ENCODE data around the gene ASPG. TPM values are rescaled to one million over a fixed set of nuclear protein-coding genes. Genes with fewer than 3 reads are reported as not detected.

Gene ASPG
- total and polyA plus RNA-seq, 2 of the 13 experiments (the other 11 are each of a cell fraction or from before 2014, with no cell fraction given): not detected

GRCh38 chr14:104036212-104036611 lies 49.3 kb upstream of the ASPG start (continued):
- TF ChIP-seq ZBTB20 (CRISPR knock-in tag; IDR thresholded peaks at IDR 0.05; ENCODE audit: borderline replicate concordance, low read depth): no peak
- TF ChIP-seq CHD2 (IDR thresholded peaks at IDR 0.05; ENCODE audit: low read depth, low read length): no peak
- no peak for TF ChIP-seq HNF4G (IDR thresholded peaks at IDR 0.05; ENCODE audit: borderline replicate concordance, low read depth, low read length)
- no peak for TF ChIP-seq HNF4G (CRISPR knock-in tag; IDR thresholded peaks at IDR 0.05; ENCODE audit: borderline replicate concordance, low read depth)

- H3K27ac ChIP-seq (ENCODE audit: extremely low read length, insufficient read depth, low read length): no peak overlapping the region
- no peaks in the 10 kb centered on the region for H3K4me1 ChIP-seq (ENCODE audit: insufficient read depth, low read length)
- no peaks in the 10 kb centered on the region for H3K9me3 ChIP-seq (ENCODE audit: low read length)
- 61% methylated on average over 13 of the region's 14 CpGs for WGBS (ENCODE audit: low lambda C conversion rate)
- ChIA-PET POLR2A (no interaction called here), CTCF (ENCODE audit: low intra/inter-chr PET ratio, low total read pairs) (no interaction called here)
- no TSS peak for BruUV-seq (replicated peaks)
- no peaks in the 10 kb centered on the region for H3K36me3 ChIP-seq (replicated peaks in 1 of 2; ENCODE audit: control insufficient read depth in 1 of 2, insufficient read depth in 2 of 2, low read length in 2 of 2)
- DNase-seq (ENCODE audit: low spot score) (no peak), FAIRE-seq (no peak), ATAC-seq (no peak)
- H4K20me1 ChIP-seq (ENCODE audit: insufficient read depth, low read length): no peaks in the 10 kb centered on the region
- TF ChIP-seq, protein P1, sequence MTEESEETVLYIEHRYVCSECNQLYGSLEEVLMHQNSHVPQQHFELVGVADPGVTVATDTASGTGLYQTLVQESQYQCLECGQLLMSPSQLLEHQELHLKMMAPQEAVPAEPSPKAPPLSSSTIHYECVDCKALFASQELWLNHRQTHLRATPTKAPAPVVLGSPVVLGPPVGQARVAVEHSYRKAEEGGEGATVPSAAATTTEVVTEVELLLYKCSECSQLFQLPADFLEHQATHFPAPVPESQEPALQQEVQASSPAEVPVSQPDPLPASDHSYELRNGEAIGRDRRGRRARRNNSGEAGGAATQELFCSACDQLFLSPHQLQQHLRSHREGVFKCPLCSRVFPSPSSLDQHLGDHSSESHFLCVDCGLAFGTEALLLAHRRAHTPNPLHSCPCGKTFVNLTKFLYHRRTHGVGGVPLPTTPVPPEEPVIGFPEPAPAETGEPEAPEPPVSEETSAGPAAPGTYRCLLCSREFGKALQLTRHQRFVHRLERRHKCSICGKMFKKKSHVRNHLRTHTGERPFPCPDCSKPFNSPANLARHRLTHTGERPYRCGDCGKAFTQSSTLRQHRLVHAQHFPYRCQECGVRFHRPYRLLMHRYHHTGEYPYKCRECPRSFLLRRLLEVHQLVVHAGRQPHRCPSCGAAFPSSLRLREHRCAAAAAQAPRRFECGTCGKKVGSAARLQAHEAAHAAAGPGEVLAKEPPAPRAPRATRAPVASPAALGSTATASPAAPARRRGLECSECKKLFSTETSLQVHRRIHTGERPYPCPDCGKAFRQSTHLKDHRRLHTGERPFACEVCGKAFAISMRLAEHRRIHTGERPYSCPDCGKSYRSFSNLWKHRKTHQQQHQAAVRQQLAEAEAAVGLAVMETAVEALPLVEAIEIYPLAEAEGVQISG (CRISPR knock-in tag; IDR thresholded peaks at IDR 0.05): no peak
- TF ChIP-seq ZNF12 (CRISPR knock-in tag; IDR thresholded peaks at IDR 0.05) (no peak), CBX5 (CRISPR knock-in tag; IDR thresholded peaks at IDR 0.05; ENCODE audit: borderline replicate concordance) (no peak), CREBL2 (CRISPR knock-in tag; IDR thresholded peaks at IDR 0.05; ENCODE audit: borderline replicate concordance) (no peak), MAFK (conservative IDR thresholded peaks at IDR 0.05 in 1 of 2, IDR thresholded peaks at IDR 0.05 in 1 of 2; ENCODE audit: low read length in 2 of 2) (no peak), ZNF263 (CRISPR knock-in tag; IDR thresholded peaks at IDR 0.05) (no peak), MED8 (CRISPR knock-in tag; IDR thresholded peaks at IDR 0.05; ENCODE audit: insufficient replicate concordance) (no peak), SRSF9 (IDR thresholded peaks at IDR 0.05; ENCODE audit: borderline replicate concordance, insufficient read depth, low read depth, low read length, poor library complexity, severe bottlenecking) (no peak)
- TF ChIP-seq, protein P2, sequence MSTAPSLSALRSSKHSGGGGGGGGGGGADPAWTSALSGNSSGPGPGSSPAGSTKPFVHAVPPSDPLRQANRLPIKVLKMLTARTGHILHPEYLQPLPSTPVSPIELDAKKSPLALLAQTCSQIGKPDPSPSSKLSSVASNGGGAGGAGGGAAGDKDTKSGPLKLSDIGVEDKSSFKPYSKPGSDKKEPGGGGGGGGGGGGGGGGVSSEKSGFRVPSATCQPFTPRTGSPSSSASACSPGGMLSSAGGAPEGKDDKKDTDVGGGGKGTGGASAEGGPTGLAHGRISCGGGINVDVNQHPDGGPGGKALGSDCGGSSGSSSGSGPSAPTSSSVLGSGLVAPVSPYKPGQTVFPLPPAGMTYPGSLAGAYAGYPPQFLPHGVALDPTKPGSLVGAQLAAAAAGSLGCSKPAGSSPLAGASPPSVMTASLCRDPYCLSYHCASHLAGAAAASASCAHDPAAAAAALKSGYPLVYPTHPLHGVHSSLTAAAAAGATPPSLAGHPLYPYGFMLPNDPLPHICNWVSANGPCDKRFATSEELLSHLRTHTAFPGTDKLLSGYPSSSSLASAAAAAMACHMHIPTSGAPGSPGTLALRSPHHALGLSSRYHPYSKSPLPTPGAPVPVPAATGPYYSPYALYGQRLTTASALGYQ (CRISPR knock-in tag; IDR thresholded peaks at IDR 0.05): no peak
- TF ChIP-seq, protein P3, sequence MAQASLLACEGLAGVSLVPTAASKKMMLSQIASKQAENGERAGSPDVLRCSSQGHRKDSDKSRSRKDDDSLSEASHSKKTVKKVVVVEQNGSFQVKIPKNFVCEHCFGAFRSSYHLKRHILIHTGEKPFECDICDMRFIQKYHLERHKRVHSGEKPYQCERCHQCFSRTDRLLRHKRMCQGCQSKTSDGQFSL (CRISPR knock-in tag; IDR thresholded peaks at IDR 0.05): no peak
- in situ Hi-C loops (cut with HindIII; ENCODE audit: extremely low pct_ligation_motif_present, low pct_unique_long_range_greater_than_20kb) (no loop called here), intact Hi-C loops (cut with micrococcal nuclease; ENCODE audit: unreplicated experiment) (no loop called here)
- H3K4me3 ChIP-seq (replicated peaks in 1 of 3; ENCODE audit: insufficient read depth in 1 of 3, low read depth in 2 of 3, low read length in 3 of 3): no peak overlapping the region
- H3K27me3 ChIP-seq (ENCODE audit: control insufficient read depth in 1 of 2, insufficient read depth in 2 of 2, low read length in 2 of 2): peaks cover 3 to 41% of the 10 kb centered on the region in 2 experiments; a peak in 3 of 5 replicates
- H3K4me2 ChIP-seq (ENCODE audit: low read depth, low read length): no peak overlapping the region
- no peak overlapping the region for H3K9ac ChIP-seq (ENCODE audit: insufficient read depth, low read depth, low read length)
- no peaks in the 10 kb centered on the region for H3K79me2 ChIP-seq (ENCODE audit: insufficient read depth, low read length)
- no peak overlapping the region for H2AFZ ChIP-seq (ENCODE audit: low read length)
Observed at GRCh38 chr14:104037074-104037473, 48.4 kb upstream of the ASPG start.

Measured in HepG2 (cell line).